Ramos (cell line): ENCODE results near the gene VTA1.
"Not testable (repeated sequence)": the region's sequence is repeated elsewhere in the genome, so short reads cannot be mapped to it uniquely, and the experiment has no call there.

Experiments
- in situ Hi-C: fragments of 300-500 bp; cut with MboI; formaldehyde crosslinking; loops from one replicate; pipeline ENCODE4 v1.14.3; 2022; ENCODE audit warnings: low sequenced_read_pairs; ENCODE audit not compliant: unreplicated experiment

Gene VTA1

GRCh38 chr6:142146828-142147662, at the start of gene VTA1, which contains the start of gene NMBR:
TSS of gene VTA1 (plus strand) at chr6:142147263. CDS start at chr6:142147288, 25 bp downstream.
TSS of gene NMBR (minus strand) at chr6:142147122. CDS start at chr6:142088658, 58,464 bp downstream.
- in situ Hi-C loops = no loop called here

GRCh38 chr6:142104820-142105219, 42.2 kb upstream of the VTA1 start:
- in situ Hi-C loops = not testable (repeated sequence)

GRCh38 chr6:142110820-142111219, 36.2 kb upstream of the VTA1 start:
- in situ Hi-C loops = not testable (repeated sequence)

GRCh38 chr6:142112451-142113061, 34.5 kb upstream of the VTA1 start:
- in situ Hi-C loops = no loop called here

- in situ Hi-C loops = no loop called here
Measured at GRCh38 chr6:142117366-142117765, 29.7 kb upstream of the VTA1 start.

GRCh38 chr6:142118328-142118727, 28.7 kb upstream of the VTA1 start:
- in situ Hi-C loops = no loop called here

GRCh38 chr6:142118925-142119324, 28.1 kb upstream of the VTA1 start:
- in situ Hi-C loops = no loop called here

GRCh38 chr6:142121342-142121741, 25.7 kb upstream of the VTA1 start:
- in situ Hi-C loops = no loop called here

GRCh38 chr6:142130814-142131213, 16.2 kb upstream of the VTA1 start:
- in situ Hi-C loops = no loop called here

GRCh38 chr6:142132625-142133024, 14.4 kb upstream of the VTA1 start, which contains the start of gene GJE1:
TSS of gene GJE1 (plus strand) at chr6:142132925. CDS start at chr6:142133159, 234 bp downstream.
- in situ Hi-C loops = no loop called here

- in situ Hi-C loops = no loop called here
Measured at GRCh38 chr6:142138876-142139275, 8.2 kb upstream of the VTA1 start.

- in situ Hi-C loops = not testable (repeated sequence)
Measured at GRCh38 chr6:142141531-142141930, 5.5 kb upstream of the VTA1 start.

- in situ Hi-C loops = no loop called here
Measured at GRCh38 chr6:142152746-142153145, 5.7 kb downstream of the VTA1 start.

GRCh38 chr6:142153196-142153595, 6.1 kb downstream of the VTA1 start:
- in situ Hi-C loops = no loop called here

- in situ Hi-C loops = no loop called here
Measured at GRCh38 chr6:142154336-142154735, 7.3 kb downstream of the VTA1 start.

- in situ Hi-C loops = no loop called here
Measured at GRCh38 chr6:142155091-142155490, 8.0 kb downstream of the VTA1 start.

- in situ Hi-C loops = no loop called here
Measured at GRCh38 chr6:142155895-142156757, 9.1 kb downstream of the VTA1 start.

- in situ Hi-C loops = not testable (repeated sequence)
Measured at GRCh38 chr6:142156758-142157068, 9.7 kb downstream of the VTA1 start.

GRCh38 chr6:142162780-142163179, 15.7 kb downstream of the VTA1 start:
- in situ Hi-C loops = no loop called here

- in situ Hi-C loops = no loop called here
Measured at GRCh38 chr6:142165227-142165626, 18.2 kb downstream of the VTA1 start.

GRCh38 chr6:142167071-142167470, 20.0 kb downstream of the VTA1 start:
- in situ Hi-C loops = no loop called here
